Sigmoid colon (tissue), 4 donors: Measurements from ENCODE around the gene FER1L5.

Experiments used
- CTCF ChIP-seq, 4 experiments: fragments of 450-650 bp in 3 of 4; fragments of 200-600 bp in 1 of 4; IDR thresholded peaks; one replicate each; pipeline ENCODE4 v1.5.1; 2016 to 2019; ENCODE audit warnings: antibody characterized with exemption in 4 of 4, mild to moderate bottlenecking in 3 of 4, moderate library complexity in 2 of 4
- EP300 ChIP-seq, 4 donors: sonication (generic); formaldehyde crosslinking; IDR thresholded peaks; one replicate each; pipeline ENCODE4 v1.6.1; 2017; ENCODE audit warnings: antibody characterized with exemption in 4 of 4
- POLR2A ChIP-seq, 2 donors: fragments of 450-650 bp; IDR thresholded peaks; one replicate each; pipeline ENCODE4 v1.6.1; 2016; ENCODE audit warnings: antibody characterized with exemption in 2 of 2, mild to moderate bottlenecking in 2 of 2, moderate library complexity in 2 of 2
- POLR2AphosphoS5 ChIP-seq, 4 donors: sonication (generic); formaldehyde crosslinking; IDR thresholded peaks; one replicate each; pipeline ENCODE4 v1.6.1; 2017; ENCODE audit warnings: antibody characterized with exemption in 4 of 4

GRCh38 chr2:96604104-96604503, 38.5 kb upstream of the FER1L5 start:
- TF ChIP-seq POLR2AphosphoS5 (IDR thresholded peaks at IDR 0.05) (no peak), EP300 (IDR thresholded peaks at IDR 0.05) (no peak), POLR2A (IDR thresholded peaks at IDR 0.05) (no peak), CTCF (IDR thresholded peaks at IDR 0.05) (no peak)
